GM12878 (cell line): Measurements from ENCODE around the gene LRRC7. TPM values are rescaled to one million over a fixed set of nuclear protein-coding genes. Genes with fewer than 3 reads are reported as not detected.

Experiments
- ATAC-seq: fragments of 200-7000 bp; cut with Tn5 transposase; 3 replicates; pipeline ENCODE4 v1.9.1; 2020; ENCODE audit warnings: mild to moderate bottlenecking, moderate library complexity
- BruUV-seq: library from RNA; stranded (reverse); fragments of 400-500 nt; replicated peaks from 2 replicates; lab custom pipeline; 2021; lab: Mats Ljungman, UMichigan
- CTCF ChIA-PET: fragments of 300-600 bp; sonication (Branson Sonifier 250); formaldehyde crosslinking; extraction: SDS; loops from one replicate; lab custom pipeline; 2021; ENCODE audit warnings: inconsistent platforms; lab: Yijun Ruan, JAX
- POLR2A ChIA-PET: fragments of 350-600 bp; formaldehyde crosslinking; extraction: SDS; loops from one replicate; lab custom pipeline; 2021; ENCODE audit warnings: inconsistent platforms; lab: Charles Lee
- RAD21 ChIA-PET: fragments of 300-600 bp; sonication (Branson Sonifier 250); formaldehyde crosslinking; loops from one replicate; lab custom pipeline; 2023; ENCODE audit warnings: antibody characterized with exemption; ENCODE audit not compliant: unreplicated experiment; lab: Charles Lee
- SMC1A ChIA-PET: fragments of 300-600 bp; sonication (Branson Sonifier 250); formaldehyde crosslinking; loops from one replicate; lab custom pipeline; 2023; ENCODE audit not compliant: unreplicated experiment, uncharacterized antibody; lab: Charles Lee
- DNase-seq: peaks from one replicate; pipeline ENCODE4 v3.0.0-alpha.2; 2011; ENCODE audit warnings: low read depth, low spot score
- FAIRE-seq: peaks from 3 replicates; lab custom pipeline; 2011; peaks lifted over from hg19 to GRCh38; lab: Jason Lieb, UNC
- H2AFZ ChIP-seq: 2 replicates; pipeline ENCODE4 v1.6.0; 2011; ENCODE audit warnings: low read depth, low read length, control low read depth; ENCODE audit not compliant: control insufficient read depth
- H3K27ac ChIP-seq: 2 replicates; pipeline ENCODE4 v1.5.1; 2011; ENCODE audit warnings: control low read depth; ENCODE audit not compliant: control insufficient read depth, insufficient read depth
- H3K27me3 ChIP-seq, 2 experiments: replicated peaks in 1 of 2; 2 replicates each; pipeline versions ENCODE4 v1.6.0 to v1.6.1; 2011; ENCODE audit warnings: low read length in 1 of 2; ENCODE audit not compliant: control insufficient read depth in 2 of 2, insufficient read depth in 2 of 2
- H3K36me3 ChIP-seq, 2 experiments: 2 replicates each; pipeline ENCODE4 v1.5.1; 2011; ENCODE audit warnings: low read length in 1 of 2; ENCODE audit not compliant: control insufficient read depth in 2 of 2, insufficient read depth in 2 of 2
- H3K4me1 ChIP-seq: 2 replicates; pipeline ENCODE4 v1.6.1; 2011; ENCODE audit warnings: mild to moderate bottlenecking, low read length, moderate library complexity, mixed read lengths; ENCODE audit not compliant: control insufficient read depth, insufficient read depth
- H3K4me2 ChIP-seq: 2 replicates; pipeline ENCODE4 v1.6.0; 2011; ENCODE audit warnings: control low read depth; ENCODE audit not compliant: control insufficient read depth, insufficient read depth
- H3K4me3 ChIP-seq: fragments of 200-600 bp; sonication (generic); 2 replicates; pipeline ENCODE4 v1.5.1; 2016
- H3K79me2 ChIP-seq: 2 replicates; pipeline ENCODE4 v1.6.0; 2011; ENCODE audit warnings: low read length; ENCODE audit not compliant: control insufficient read depth, insufficient read depth
- H3K9ac ChIP-seq: 2 replicates; pipeline ENCODE4 v1.8.0; 2011; ENCODE audit warnings: low read length, control low read depth, mixed read lengths; ENCODE audit not compliant: control insufficient read depth, insufficient read depth
- H3K9me3 ChIP-seq: replicated peaks from 3 replicates; pipeline ENCODE4 v1.5.1; 2011; ENCODE audit warnings: mild to moderate bottlenecking, low read length; ENCODE audit not compliant: control insufficient read depth, insufficient read depth
- H4K20me1 ChIP-seq: 2 replicates; pipeline ENCODE4 v1.6.0; 2011; ENCODE audit not compliant: control insufficient read depth, insufficient read depth
- EZH2 ChIP-seq: IDR thresholded peaks from 2 replicates; pipeline ENCODE4 v1.6.1; 2012; ENCODE audit warnings: low read depth, mild to moderate bottlenecking, control low read depth, inconsistent platforms, low read length, borderline replicate concordance; ENCODE audit not compliant: control insufficient read depth
- GABPA ChIP-seq: IDR thresholded peaks from 2 replicates; pipeline ENCODE4 v1.6.1; 2014; ENCODE audit warnings: antibody characterized with exemption, low read depth, mild to moderate bottlenecking, inconsistent platforms
- IKZF2 ChIP-seq, 2 experiments: fragments of 450-650 bp; IDR thresholded peaks; 2 replicates each; pipeline ENCODE4 v1.6.1; 2017; ENCODE audit warnings: mild to moderate bottlenecking in 2 of 2, moderate library complexity in 2 of 2
- POU2F2 ChIP-seq: IDR thresholded peaks from 3 replicates; pipeline ENCODE4 v1.6.1; 2011; ENCODE audit warnings: low read depth, mild to moderate bottlenecking, low read length, borderline replicate concordance
- ZNF207 ChIP-seq: fragments of 450-650 bp; IDR thresholded peaks from 2 replicates; pipeline ENCODE4 v1.6.1; 2014; ENCODE audit warnings: antibody characterized with exemption, mild to moderate bottlenecking, borderline replicate concordance
- in situ Hi-C: fragments of 300-500 bp; cut with MboI; formaldehyde crosslinking; loops from 9 replicates; pipeline ENCODE4 v1.14.3; 2018; ENCODE audit warnings: mixed read lengths
- intact Hi-C: fragments of 100-400 bp; cut with micrococcal nuclease; formaldehyde crosslinking; loops from one replicate; pipeline ENCODE4 v1.14.2; 2022; ENCODE audit not compliant: unreplicated experiment
- polyA plus RNA-seq, 11 experiments: library from polyadenylated mRNA; depleted of rRNA in 4 of 11; unstranded in 6 of 11; stranded (reverse) in 5 of 11; fragments of >200 nt; fragmentation: Nextera tagmentation in 4 of 11; fragmentation: Illumina TruSeq in 1 of 11; extraction: Ambion mirVana in 4 of 11; extraction: Trizol in 1 of 11; gene quantifications; 1 replicate in 1 of 11; 2 replicates in 10 of 11; pipeline versions ENCODE4 v1.2.1 to v1.2.3, GENCODE V29; 2011 to 2016; ENCODE audit warnings: inconsistent platforms in 2 of 11, missing spikeins in 2 of 11, low read depth in 1 of 11
- total RNA-seq, 4 experiments: library from RNA; depleted of rRNA in 3 of 4; stranded (reverse); fragments of >200 nt in 3 of 4; fragmentation: Illumina TruSeq in 1 of 4; extraction: Trizol in 1 of 4; gene quantifications; 2 replicates each; pipeline versions ENCODE4 v1.2.1 to v1.2.3, GENCODE V29; 2013 to 2021
- TF ChIP-seq, protein P1 (sequence below): fragments of 450-650 bp; IDR thresholded peaks from 2 replicates; pipeline ENCODE4 v1.6.1; 2016; ENCODE audit warnings: mild to moderate bottlenecking, moderate library complexity, borderline replicate concordance
- TF ChIP-seq, protein P2 (sequence below): fragments of 450-650 bp; IDR thresholded peaks from 2 replicates; pipeline ENCODE4 v1.6.1; 2016; ENCODE audit warnings: mild to moderate bottlenecking

Gene LRRC7
- total and polyA plus RNA-seq, 10 of the 15 experiments (the other 5 are each of a cell fraction or from before 2014, with no cell fraction given) = 0.05 to 1.4 (median 0.24) TPM; not detected in 5

DNA sequence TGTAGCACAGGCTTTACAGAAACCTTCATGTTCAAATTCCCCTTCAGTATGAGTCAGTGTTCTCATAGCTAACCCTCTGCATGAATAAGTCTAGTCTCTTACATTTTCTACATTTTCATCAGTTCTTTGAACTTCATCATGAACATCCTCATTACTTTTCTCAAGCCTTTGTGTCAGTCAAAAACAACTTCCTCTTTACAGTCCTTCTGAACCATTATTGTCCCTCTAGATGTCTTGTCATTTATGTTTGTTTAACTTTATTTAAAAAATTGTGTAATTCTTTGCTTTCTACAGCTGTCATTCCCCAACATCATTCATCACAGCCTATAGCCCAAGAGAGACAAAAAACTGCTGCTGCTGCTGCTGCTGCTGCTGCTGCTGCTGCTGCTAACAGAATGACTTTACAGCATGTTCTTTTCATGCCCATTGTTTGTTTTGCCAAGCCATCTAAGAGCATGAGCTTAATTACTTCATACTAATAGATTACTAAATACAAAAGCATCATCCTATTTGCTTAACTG is 504.6 kb downstream of the LRRC7 start:
- Histone ChIP-seq H3K36me3 (no peaks in the 10 kb centered on the region), H3K79me2 (no peaks in the 10 kb centered on the region), H3K9ac (no peak overlapping the region), H3K4me3 (no peak overlapping the region), H3K27me3 (no peaks in the 10 kb centered on the region), H4K20me1 (no peaks in the 10 kb centered on the region), H2AFZ (no peak overlapping the region), H3K4me1 (no peaks in the 10 kb centered on the region), H3K9me3 (no peaks in the 10 kb centered on the region), H3K4me2 (no peak overlapping the region), H3K27ac (no peak overlapping the region)
- SMC1A ChIA-PET = no interaction called here
- no peak for FAIRE-seq
- peak; percentile 38 for ATAC-seq
- RAD21 ChIA-PET = no interaction called here
- CTCF ChIA-PET = no interaction called here
- in situ Hi-C loops (no loop called here), intact Hi-C loops (no loop called here)
- no peak for DNase-seq
- no TSS peak for BruUV-seq
- POLR2A ChIA-PET = interaction anchor here (0.6 kb wide), 1 partner anchor 279 kb away, joined by 3 read pairs; no protein-coding TSS in a partner anchor
- TF ChIP-seq, protein P1, sequence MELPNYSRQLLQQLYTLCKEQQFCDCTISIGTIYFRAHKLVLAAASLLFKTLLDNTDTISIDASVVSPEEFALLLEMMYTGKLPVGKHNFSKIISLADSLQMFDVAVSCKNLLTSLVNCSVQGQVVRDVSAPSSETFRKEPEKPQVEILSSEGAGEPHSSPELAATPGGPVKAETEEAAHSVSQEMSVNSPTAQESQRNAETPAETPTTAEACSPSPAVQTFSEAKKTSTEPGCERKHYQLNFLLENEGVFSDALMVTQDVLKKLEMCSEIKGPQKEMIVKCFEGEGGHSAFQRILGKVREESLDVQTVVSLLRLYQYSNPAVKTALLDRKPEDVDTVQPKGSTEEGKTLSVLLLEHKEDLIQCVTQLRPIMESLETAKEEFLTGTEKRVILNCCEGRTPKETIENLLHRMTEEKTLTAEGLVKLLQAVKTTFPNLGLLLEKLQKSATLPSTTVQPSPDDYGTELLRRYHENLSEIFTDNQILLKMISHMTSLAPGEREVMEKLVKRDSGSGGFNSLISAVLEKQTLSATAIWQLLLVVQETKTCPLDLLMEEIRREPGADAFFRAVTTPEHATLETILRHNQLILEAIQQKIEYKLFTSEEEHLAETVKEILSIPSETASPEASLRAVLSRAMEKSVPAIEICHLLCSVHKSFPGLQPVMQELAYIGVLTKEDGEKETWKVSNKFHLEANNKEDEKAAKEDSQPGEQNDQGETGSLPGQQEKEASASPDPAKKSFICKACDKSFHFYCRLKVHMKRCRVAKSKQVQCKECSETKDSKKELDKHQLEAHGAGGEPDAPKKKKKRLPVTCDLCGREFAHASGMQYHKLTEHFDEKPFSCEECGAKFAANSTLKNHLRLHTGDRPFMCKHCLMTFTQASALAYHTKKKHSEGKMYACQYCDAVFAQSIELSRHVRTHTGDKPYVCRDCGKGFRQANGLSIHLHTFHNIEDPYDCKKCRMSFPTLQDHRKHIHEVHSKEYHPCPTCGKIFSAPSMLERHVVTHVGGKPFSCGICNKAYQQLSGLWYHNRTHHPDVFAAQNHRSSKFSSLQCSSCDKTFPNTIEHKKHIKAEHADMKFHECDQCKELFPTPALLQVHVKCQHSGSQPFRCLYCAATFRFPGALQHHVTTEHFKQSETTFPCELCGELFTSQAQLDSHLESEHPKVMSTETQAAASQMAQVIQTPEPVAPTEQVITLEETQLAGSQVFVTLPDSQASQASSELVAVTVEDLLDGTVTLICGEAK = peak; percentile 64; the same call in 1 of the 2 replicates
- TF ChIP-seq IKZF2 (IDR thresholded peaks at IDR 0.05) = no peak
- no peak for TF ChIP-seq POU2F2
- TF ChIP-seq, protein P2, sequence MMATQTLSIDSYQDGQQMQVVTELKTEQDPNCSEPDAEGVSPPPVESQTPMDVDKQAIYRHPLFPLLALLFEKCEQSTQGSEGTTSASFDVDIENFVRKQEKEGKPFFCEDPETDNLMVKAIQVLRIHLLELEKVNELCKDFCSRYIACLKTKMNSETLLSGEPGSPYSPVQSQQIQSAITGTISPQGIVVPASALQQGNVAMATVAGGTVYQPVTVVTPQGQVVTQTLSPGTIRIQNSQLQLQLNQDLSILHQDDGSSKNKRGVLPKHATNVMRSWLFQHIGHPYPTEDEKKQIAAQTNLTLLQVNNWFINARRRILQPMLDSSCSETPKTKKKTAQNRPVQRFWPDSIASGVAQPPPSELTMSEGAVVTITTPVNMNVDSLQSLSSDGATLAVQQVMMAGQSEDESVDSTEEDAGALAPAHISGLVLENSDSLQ = peak; percentile 79
- no peak for TF ChIP-seq EZH2
- TF ChIP-seq GABPA = no peak
- TF ChIP-seq ZNF207 = no peak
